ENCODE data around the gene PROM2. TPM values are rescaled to one million over a fixed set of nuclear protein-coding genes. Genes with fewer than 3 reads are reported as not detected.

Gene PROM2
- total RNA-seq, 2 donors from 2014 or later, result 0.86 to 1.9 TPM

DNA sequence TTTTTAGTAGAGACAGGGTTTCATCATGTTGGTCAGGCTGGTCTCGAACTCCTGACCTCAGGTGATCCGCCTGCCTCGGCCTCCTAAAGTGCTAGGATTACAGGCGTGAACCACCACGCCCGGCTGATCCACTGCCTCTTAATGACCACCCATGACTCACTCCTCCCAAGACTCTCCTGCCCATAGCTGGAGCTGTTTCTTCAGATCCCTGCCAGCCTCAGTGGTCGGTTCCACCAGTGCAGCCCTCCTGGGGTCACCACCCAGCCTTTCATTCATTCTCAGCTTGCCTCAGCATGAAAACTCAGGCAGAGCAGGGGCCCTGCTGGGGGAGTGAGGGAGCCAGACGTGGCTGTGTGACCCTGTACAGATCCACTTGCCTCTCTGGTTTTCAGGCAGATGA is 35.4 kb downstream of the PROM2 start:
- ATAC-seq, result no peak
- Mint-ChIP-seq H3K27ac (no peak overlapping the region), H3K36me3 (no peaks in the 10 kb centered on the region)

DNA sequence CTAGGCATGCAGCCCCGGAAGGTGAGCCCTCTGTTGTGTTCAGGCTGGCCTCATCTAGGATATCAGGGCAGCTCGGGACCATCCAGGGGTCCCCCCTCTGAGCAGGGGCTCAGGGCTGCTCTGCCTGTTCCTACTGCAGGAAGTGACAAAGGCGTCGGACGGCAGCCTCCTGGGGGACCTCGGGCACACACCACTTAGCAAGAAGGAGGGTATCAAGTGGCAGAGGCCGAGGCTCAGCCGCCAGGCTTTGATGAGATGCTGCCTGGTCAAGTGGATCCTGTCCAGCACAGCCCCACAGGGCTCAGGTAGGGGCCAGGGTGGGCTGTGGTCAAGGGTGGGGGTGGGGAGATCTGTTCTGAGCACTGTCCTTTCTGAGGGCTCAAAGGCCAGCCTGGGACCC is 36.0 kb downstream of the PROM2 start:
- Mint-ChIP-seq H3K36me3 (no peaks in the 10 kb centered on the region), H3K9me3 (no peaks in the 10 kb centered on the region), H3K27ac (no peak overlapping the region)
- DNase-seq (ENCODE audit: low spot score in 2 of 2), result no peak
- no peak for ATAC-seq

More for the DNA sequence above, 35.4 kb downstream of the PROM2 start:
- H3K9me3 Mint-ChIP-seq, result no peaks in the 10 kb centered on the region
- no peak for DNase-seq (ENCODE audit: low spot score in 2 of 2)

DNA sequence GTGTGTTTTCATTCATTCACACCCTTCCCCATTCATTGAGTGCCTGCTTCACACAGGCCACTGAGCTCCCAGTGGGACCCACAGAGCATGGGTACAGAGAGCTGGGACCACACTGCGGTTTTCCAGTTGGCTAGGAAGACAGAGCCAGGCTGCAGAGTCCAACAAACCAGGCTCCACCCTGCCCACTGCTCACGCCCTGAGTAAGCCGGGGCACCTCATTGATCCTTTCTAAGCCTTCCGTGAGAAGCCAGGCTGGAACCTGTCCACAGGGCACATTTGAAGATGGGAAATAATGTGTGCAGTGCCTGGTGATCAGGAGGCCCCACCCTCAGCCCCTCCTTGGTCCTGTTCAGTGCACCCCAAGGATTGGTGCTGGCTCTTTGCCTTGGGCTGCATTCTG is 36.4 kb downstream of the PROM2 start:
- DNase-seq (ENCODE audit: low spot score in 2 of 2), result no peak
- H3K27ac Mint-ChIP-seq, result no peak overlapping the region
- ATAC-seq, result no peak
- no peaks in the 10 kb centered on the region for H3K9me3 Mint-ChIP-seq
- no peaks in the 10 kb centered on the region for H3K36me3 Mint-ChIP-seq

DNA sequence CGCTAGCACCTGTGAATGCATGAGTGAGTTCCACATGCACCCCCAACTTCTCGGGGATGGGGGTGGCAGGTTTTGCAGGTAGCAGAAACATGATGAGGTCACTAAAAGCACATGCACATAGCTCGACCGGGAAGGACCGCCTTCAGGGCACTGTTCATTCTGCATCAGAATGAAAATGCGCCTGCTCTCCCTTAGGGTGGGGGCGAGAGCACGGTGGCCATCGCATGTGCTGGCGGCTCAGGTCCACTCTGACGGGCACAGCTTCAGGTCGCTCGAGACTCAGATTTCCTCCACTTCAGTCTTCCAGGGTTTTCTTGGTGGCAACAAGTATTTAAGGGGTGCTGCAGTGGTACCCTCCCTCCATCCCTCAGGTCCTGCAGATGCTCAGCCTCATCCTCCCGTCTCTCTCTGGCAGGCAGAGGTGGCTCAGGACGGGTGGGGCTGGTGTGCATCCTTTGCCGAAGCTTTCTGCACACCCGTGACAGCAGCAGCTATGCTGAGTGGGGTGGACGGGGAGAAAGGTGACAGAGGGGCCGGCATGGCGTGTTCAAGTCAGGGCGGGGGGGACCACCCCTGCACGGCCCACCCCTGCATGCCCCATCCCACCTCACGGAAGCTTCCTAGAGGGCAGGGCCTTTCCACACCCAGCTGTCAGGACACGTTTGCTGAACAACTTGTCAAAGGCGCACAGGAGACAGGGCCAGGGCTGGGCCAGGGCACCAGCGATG is 37.7 kb downstream of the PROM2 start:
- Mint-ChIP-seq H3K9me3 (no peaks in the 10 kb centered on the region), H3K36me3 (no peaks in the 10 kb centered on the region), H3K27ac (no peak overlapping the region)
- ATAC-seq, result no peak
- no peak for DNase-seq (ENCODE audit: low spot score in 2 of 2)

DNA sequence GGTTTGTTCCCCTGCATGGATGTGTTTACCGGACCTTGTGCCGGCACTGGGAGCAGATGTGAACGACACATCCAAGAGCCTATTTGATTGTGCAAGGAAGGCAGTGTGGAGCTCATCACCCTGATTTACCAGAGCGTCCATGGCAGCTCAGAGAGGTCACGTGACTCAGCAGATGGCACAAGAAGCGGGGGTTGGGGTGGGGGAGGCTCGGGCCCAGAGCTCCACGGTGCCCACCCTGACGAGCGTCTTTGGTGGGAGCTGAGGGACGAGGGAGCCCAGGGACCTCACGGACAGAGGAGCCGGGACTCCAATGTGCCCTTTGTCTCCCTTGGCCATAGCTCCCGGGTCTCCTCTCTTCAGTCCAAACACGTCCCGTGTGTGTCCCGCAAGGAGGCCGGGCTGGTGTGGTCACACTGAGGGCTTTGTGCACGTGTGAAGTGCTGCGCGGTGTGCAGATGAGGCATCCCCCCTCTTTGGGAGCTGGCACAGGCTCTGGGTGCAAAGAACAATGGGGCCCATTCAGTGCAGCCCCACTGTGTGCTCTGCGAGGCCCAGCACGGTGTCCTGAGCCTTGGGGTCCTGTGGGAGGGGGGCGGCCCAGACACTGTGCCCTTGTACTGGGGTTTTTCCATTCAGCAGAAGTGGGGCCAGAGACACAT is 38.4 kb downstream of the PROM2 start:
- no peaks in the 10 kb centered on the region for H3K36me3 Mint-ChIP-seq
- no peaks in the 10 kb centered on the region for H3K9me3 Mint-ChIP-seq
- DNase-seq (ENCODE audit: low spot score in 2 of 2) (no peak), ATAC-seq (no peak)
- H3K27ac Mint-ChIP-seq, result no peak overlapping the region

DNA sequence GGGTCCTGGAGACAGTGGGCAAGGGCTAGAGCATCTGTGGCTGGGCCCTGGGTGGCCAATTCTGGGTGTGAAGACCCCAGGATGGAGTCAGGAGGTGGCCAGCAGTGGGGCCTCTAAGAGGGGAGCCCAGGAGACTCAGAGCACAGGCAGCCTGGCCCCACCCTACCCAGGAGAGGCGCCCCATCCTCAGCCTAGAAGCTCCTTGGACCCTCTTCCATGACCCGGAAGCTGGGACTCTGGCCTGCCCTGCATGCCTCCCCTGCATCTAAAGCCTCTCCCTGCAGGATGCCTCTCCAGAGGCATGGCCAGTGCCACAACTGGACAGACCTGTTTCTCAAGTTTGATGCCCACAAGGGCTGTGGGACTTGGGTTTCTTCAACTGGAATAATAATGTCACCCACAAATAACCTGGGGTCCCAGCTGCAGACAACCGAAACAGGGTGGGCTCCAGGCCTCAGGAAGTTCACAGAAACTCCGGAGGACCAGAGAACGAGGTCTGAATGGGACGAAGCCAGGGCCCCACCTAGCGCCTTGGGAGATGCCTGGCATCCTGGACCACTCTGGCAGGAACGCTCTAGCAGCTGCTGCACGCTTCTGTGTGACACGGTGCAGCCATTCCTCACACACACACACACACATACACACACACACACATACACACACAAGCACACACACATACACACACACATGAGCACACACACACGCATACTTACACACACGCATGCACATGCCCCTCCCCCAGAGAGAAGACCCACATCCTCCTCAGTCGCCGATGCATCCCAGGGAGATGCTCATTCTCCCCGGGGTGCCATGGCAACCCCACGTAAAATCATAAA is 39.3 kb downstream of the PROM2 start:
- Mint-ChIP-seq H3K9me3 (no peaks in the 10 kb centered on the region), H3K36me3 (no peaks in the 10 kb centered on the region), H3K27ac (no peak overlapping the region)
- no peak for DNase-seq (ENCODE audit: low spot score in 2 of 2)
- ATAC-seq, result no peak

DNA sequence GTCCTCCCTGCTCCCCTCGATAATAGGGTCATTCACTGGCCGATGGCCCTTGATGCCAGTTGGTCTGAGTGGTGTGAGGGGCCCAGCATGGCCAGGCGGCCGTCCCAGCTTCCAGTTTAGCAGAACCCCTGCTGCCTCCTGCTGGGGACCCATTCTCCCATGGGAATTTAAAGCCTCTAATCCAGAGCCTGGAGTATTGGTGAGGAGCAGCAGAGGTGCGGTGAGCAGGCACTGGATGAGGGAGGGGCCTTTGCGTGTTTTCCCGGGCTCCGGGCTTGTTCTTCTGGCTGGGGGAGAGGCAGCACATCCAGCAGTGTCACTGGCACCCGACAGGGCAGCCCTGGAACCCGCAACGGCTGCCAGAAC is 40.3 kb downstream of the PROM2 start:
- ATAC-seq (no peak), DNase-seq (ENCODE audit: low spot score in 2 of 2) (no peak)
- no peaks in the 10 kb centered on the region for H3K36me3 Mint-ChIP-seq
- H3K27ac Mint-ChIP-seq, result no peak overlapping the region
- no peaks in the 10 kb centered on the region for H3K9me3 Mint-ChIP-seq

DNA sequence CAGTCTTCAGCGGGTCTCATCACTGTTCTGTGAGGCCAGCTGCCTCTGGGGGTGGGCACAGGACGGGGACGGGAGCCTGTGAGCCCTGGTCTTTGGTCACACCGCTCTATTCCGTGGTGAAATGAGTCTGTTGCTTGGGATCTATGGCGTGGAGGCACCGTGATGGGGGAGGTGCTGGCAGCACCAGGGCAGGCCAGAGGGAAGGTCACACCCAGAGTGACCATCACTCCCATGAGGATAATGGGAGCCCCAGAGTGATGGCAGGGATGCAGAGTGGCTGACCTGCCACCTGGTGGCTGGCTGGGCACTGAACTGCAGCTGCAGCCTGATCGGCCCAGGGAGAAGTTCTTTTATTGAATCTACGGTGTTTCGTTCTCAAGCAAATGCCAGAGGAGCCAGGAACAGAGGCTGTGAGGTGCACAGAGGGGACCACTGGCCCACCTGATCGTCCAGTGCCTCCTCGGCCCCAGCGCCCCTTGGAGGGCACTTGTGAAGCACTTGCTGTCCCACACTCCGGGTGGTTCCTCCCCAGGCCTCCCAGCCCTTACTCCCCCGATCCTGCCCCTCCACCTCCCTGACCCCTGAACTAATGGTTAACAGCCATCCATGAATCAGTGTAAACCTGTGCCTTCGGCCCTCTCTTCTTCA is 40.8 kb downstream of the PROM2 start:
- no peaks in the 10 kb centered on the region for H3K36me3 Mint-ChIP-seq
- DNase-seq (ENCODE audit: low spot score in 2 of 2) (no peak), ATAC-seq (peak in 1 of 2 donors; percentile 31)
- no peaks in the 10 kb centered on the region for H3K9me3 Mint-ChIP-seq
- H3K27ac Mint-ChIP-seq, result no peak overlapping the region

DNA sequence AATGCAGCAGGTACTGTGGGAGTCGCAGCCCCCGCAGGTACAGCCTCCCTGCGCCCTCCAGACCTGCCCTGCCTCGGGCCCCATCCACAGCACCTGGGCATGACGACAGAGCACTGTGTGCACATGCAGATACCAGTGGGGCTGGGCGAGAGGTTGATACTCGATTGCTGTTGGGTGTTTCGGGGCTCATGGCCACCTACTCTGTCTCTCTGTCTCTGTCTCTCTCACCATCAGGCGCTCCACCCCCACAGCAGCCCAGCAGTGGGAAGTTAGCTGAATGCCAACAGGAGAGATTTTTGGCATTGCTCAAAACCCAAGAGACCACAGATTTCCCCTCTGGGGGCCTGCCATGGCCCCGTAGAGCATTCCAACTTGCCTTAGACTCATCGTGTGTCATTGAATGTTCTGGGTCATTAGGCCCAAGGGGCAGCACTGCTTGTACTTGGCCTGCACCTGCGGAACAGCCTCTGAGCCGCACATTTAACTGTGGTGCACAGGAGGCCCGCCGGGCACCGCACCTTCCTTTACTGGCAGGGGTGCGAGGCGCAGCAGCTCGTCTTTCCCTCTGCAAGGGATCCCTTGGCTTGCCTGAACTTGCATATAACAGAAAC is 41.7 kb downstream of the PROM2 start:
- Mint-ChIP-seq H3K9me3 (no peaks in the 10 kb centered on the region), H3K36me3 (no peaks in the 10 kb centered on the region), H3K27ac (peak overlapping the region in 1 of 2 donors; percentile 68)
- ATAC-seq (no peak), DNase-seq (ENCODE audit: low spot score in 2 of 2) (no peak)

DNA sequence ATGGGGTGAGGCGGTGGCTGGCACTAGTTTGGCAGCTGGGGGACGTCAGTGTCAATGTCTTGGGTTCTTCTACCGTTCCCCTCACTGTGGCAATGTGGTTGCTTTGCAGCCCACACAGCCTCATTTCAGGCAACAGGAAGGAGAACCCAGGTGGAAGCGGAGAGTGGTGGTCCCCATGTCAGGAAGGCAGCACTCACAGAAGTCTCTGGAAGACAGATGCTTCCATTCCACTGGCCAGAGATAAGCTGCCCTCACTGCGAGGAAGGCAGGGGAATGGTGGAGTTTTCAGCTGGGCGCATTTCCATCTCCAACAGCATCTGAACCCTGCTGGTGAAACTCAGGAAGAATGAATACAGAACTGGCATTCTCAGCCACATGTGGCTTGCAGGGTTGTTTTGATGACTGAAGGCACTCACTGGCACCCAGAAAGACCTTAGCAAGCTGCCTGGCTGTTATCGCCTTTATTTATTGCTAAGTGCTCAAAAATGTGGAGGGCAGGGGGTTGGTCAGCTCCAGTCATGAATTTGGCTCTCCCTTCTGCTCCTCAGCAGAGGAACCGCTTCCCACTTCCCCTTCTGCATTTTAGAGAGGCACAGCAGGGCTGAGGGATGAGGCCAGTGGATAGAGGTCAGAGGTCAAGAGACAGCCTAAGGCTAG is 42.3 kb downstream of the PROM2 start:
- ATAC-seq, result no peak
- Mint-ChIP-seq H3K9me3 (no peaks in the 10 kb centered on the region), H3K36me3 (no peaks in the 10 kb centered on the region), H3K27ac (no peak overlapping the region)
- DNase-seq (ENCODE audit: low spot score in 2 of 2), result no peak

DNA sequence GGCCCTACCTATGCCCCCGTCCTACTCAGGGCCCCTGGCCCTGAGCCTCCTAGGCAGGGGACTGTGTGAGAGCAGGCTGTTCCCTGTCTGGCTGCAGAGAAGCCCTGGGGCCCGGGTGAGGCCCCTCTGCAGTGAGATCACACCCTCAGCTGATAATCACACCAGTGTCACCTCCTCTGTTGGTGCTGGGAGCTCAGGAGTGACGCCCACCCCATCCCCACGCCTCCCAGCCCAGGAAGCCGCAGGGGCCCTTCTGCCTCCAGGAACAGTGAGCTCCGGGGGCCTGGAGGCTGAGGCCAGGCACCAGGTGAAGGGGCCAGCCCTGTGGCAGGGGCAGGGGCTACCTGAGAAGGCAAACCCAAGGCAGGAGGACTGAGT is 42.9 kb downstream of the PROM2 start:
- Mint-ChIP-seq H3K36me3 (no peaks in the 10 kb centered on the region), H3K27ac (no peak overlapping the region), H3K9me3 (no peaks in the 10 kb centered on the region)
- ATAC-seq (no peak), DNase-seq (ENCODE audit: low spot score in 2 of 2) (no peak)

DNA sequence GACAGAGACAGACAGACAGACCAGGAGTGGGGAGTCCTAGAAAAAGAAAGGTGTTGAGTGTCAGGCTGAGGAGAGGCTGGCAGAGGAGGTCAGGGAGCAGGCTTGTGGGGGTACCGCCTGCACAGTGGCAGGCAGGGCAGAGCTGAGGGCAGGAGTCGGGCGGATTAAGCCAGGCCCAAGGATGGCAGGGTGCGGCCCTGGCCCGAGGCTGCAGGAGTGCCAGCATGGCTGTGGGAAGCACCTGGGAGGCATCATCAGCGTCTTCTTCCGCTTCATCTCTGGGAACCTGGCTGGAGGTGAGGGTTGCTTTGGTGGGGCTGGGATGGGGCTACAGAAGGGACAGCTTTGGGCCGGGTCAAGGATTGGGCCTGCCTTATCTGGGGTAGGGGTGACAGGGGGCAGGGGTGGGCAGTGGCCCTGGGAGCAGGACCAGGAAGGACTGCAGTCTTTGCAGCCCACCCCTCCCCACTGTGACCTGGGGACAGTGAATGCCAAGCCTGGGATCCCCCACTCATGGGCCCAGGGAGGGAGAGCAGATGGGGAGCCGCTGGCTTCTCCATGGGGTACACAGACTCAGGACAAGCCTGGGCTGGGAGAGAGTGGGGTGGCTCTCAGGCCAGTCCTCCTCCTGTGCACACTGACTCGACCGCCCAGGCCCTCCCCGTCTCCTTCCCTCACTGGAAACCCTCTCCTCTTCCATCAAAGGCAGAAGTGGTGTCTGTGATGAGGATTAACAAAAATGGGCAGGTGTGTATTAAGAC is 43.6 kb downstream of the PROM2 start:
- no peak overlapping the region for H3K27ac Mint-ChIP-seq
- H3K9me3 Mint-ChIP-seq, result no peaks in the 10 kb centered on the region
- H3K36me3 Mint-ChIP-seq, result no peaks in the 10 kb centered on the region
- no peak for ATAC-seq
- no peak for DNase-seq (ENCODE audit: low spot score in 2 of 2)

DNA sequence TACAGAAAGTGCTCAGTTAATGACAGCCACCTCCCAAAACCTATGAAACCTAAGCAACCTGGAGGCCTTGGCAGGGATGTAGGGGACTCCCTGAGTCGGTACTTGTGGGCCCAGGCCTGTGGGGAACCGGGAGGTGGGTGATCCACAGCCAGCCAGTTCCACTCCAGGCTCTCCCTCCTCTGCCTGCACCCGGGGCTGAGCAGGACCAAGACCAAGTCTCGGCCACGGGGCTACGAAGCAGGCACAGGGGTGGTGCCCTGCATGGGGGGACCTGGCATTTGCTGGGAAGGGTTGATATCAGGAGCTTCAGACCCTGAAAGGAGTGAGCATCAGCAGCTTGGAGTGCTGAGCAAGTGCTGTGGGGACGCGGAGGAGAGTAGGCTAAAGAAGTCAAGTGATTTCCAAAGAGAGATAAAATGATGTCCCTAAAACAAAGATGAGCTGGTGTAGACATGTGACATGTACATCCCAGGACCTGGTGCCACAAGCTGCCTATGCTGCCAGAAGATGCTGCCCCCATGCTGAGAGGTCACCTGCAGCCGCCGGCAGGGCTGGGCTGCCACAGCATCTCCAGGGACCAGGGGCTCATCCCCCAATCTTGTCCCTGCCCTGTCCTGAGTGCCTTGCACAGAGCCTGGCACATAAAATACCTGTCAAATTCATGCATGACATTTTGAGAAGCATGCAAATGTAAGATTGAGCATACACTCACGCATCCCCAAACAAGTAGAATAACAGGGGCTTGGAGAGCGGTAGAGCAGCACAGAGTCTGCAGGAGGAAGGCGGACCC is 44.4 kb downstream of the PROM2 start:
- no peak for DNase-seq (ENCODE audit: low spot score in 2 of 2)
- ATAC-seq, result no peak
- Mint-ChIP-seq H3K9me3 (no peaks in the 10 kb centered on the region), H3K27ac (no peak overlapping the region), H3K36me3 (no peaks in the 10 kb centered on the region)

DNA sequence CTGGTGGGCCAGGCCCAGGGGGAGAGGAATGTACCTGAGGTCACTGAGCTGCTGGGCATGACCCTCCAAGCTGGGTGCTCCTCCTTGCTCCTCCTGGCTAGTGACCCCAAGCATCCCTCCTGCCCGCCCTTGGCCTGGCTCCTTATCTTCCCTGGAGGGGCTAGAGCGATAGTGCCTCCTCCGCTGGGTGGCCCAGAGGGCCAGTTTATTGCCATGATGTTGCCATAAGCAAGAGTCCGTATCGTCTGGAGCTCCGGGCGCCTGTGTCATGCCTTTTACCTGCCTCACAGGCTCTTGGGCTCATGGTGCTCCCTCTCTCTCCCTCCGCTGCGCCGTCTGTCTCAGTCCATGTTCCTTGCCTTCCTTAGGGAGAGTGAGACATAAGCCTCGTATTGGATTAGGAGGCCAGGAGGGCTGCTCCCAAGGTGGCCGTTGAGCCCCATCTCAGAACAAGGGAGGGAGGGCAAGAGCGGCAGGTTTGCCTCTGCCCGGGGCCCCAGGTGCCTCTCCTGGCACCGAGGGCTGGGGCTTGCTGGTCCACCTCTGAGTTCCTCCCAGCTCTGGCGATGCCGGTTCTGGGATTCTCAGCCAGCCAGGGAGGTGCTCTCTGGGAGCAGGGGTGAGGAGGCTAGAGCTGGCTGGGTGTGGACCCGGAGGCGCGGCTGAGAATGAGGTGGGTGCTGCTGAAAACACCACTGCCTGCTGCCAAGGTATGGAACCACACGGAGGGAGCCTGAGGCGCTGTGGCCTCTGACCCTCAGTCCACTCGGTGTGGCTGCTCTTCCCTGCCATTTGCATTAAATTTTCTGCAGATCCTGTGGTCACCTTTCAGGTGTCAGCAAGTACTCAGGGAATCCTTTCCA is 45.5 kb downstream of the PROM2 start:
- H3K27ac Mint-ChIP-seq, result no peak overlapping the region
- H3K36me3 Mint-ChIP-seq, result no peaks in the 10 kb centered on the region
- no peaks in the 10 kb centered on the region for H3K9me3 Mint-ChIP-seq
- no peak for ATAC-seq
- no peak for DNase-seq (ENCODE audit: low spot score in 2 of 2)

All from activated naive CD4-positive, alpha-beta T cell treated with anti-CD3 and anti-CD28 coated beads, Interleukin-2, amount 50 U/mL, for 72 hours (primary cell).